ENCODE data around the gene HBS1L. TPM values are rescaled to one million over a fixed set of nuclear protein-coding genes. Genes with fewer than 3 reads are reported as not detected.

HBS1L gene
- total and polyA plus RNA-seq, 2 donors = 49.4 to 133 TPM

- H3K36me3 ChIP-seq (ENCODE audit: control insufficient read depth in 2 of 2, insufficient read depth in 2 of 2, low read length in 1 of 2) = no peaks in the 10 kb centered on the region
- H3K4me3 ChIP-seq (ENCODE audit: low read length in 2 of 2) = no peak overlapping the region
- no peaks in the 10 kb centered on the region for H3K9me3 ChIP-seq (ENCODE audit: control insufficient read depth in 2 of 2, insufficient read depth in 1 of 2, low read length in 1 of 2)
- no peaks in the 10 kb centered on the region for H3K27me3 ChIP-seq (ENCODE audit: control insufficient read depth in 2 of 2, insufficient read depth in 1 of 2, low read length in 1 of 2)
- no peak overlapping the region for H3K27ac ChIP-seq (ENCODE audit: low read depth in 1 of 2, low read length in 1 of 2)
- WGBS = 96% methylated on average over 1 of the region's 1 CpG
- H3K4me1 ChIP-seq (ENCODE audit: control insufficient read depth in 2 of 2, insufficient read depth in 2 of 2, low read length in 2 of 2) = peaks cover 6 to 9% of the 10 kb centered on the region in 2 donors
- no peak for DNase-seq (ENCODE audit: low read depth in 6 of 9, low spot score in 9 of 9)
Observed at GRCh38 chr6:135018941-135019340, 35.7 kb downstream of the HBS1L start.

- H3K27ac ChIP-seq (ENCODE audit: low read depth in 1 of 2, low read length in 1 of 2) = no peak overlapping the region
- H3K36me3 ChIP-seq (ENCODE audit: control insufficient read depth in 2 of 2, insufficient read depth in 2 of 2, low read length in 1 of 2) = no peaks in the 10 kb centered on the region
- H3K27me3 ChIP-seq (ENCODE audit: control insufficient read depth in 2 of 2, insufficient read depth in 1 of 2, low read length in 1 of 2) = no peaks in the 10 kb centered on the region
- WGBS = 69% methylated on average over 2 of the region's 2 CpGs
- peaks cover 11 to 13% of the 10 kb centered on the region in 2 donors for H3K4me1 ChIP-seq (ENCODE audit: control insufficient read depth in 2 of 2, insufficient read depth in 2 of 2, low read length in 2 of 2)
- no peak for DNase-seq (ENCODE audit: low read depth in 6 of 9, low spot score in 9 of 9)
- H3K9me3 ChIP-seq (ENCODE audit: control insufficient read depth in 2 of 2, insufficient read depth in 1 of 2, low read length in 1 of 2) = no peaks in the 10 kb centered on the region
- H3K4me3 ChIP-seq (ENCODE audit: low read length in 2 of 2) = no peak overlapping the region
Observed at GRCh38 chr6:135018052-135018451, 36.6 kb downstream of the HBS1L start.

- WGBS = 29% methylated on average over 4 of the region's 4 CpGs
- Histone ChIP-seq H3K4me1 (ENCODE audit: control insufficient read depth in 2 of 2, insufficient read depth in 2 of 2, low read length in 2 of 2) (peaks cover 14 to 17% of the 10 kb centered on the region in 2 donors), H3K4me3 (ENCODE audit: low read length in 2 of 2) (no peak overlapping the region), H3K27me3 (ENCODE audit: control insufficient read depth in 2 of 2, insufficient read depth in 1 of 2, low read length in 1 of 2) (no peaks in the 10 kb centered on the region), H3K27ac (ENCODE audit: low read depth in 1 of 2, low read length in 1 of 2) (peak overlapping the region; percentile 58 to 77), H3K9me3 (ENCODE audit: control insufficient read depth in 2 of 2, insufficient read depth in 1 of 2, low read length in 1 of 2) (no peaks in the 10 kb centered on the region), H3K36me3 (ENCODE audit: control insufficient read depth in 2 of 2, insufficient read depth in 2 of 2, low read length in 1 of 2) (peaks cover 0 to 6% of the 10 kb centered on the region in 2 donors)
- peak; percentile 11 to 77 (median 41) for DNase-seq (ENCODE audit: low read depth in 6 of 9, low spot score in 9 of 9)
Observed at GRCh38 chr6:135014353-135014832, 40.2 kb downstream of the HBS1L start.

- Histone ChIP-seq H3K27me3 (ENCODE audit: control insufficient read depth in 2 of 2, insufficient read depth in 1 of 2, low read length in 1 of 2) (no peaks in the 10 kb centered on the region), H3K4me3 (ENCODE audit: low read length in 2 of 2) (no peak overlapping the region), H3K9me3 (ENCODE audit: control insufficient read depth in 2 of 2, insufficient read depth in 1 of 2, low read length in 1 of 2) (no peaks in the 10 kb centered on the region), H3K36me3 (ENCODE audit: control insufficient read depth in 2 of 2, insufficient read depth in 2 of 2, low read length in 1 of 2) (peaks cover 0 to 12% of the 10 kb centered on the region in 2 donors), H3K27ac (ENCODE audit: low read depth in 1 of 2, low read length in 1 of 2) (peak overlapping the region; percentile 1 to 33), H3K4me1 (ENCODE audit: control insufficient read depth in 2 of 2, insufficient read depth in 2 of 2, low read length in 2 of 2) (peaks cover 14 to 17% of the 10 kb centered on the region in 2 donors)
- no peak for DNase-seq (ENCODE audit: low read depth in 6 of 9, low spot score in 9 of 9)
- 95% methylated on average over 3 of the region's 3 CpGs for WGBS
Observed at GRCh38 chr6:135013211-135013610, 41.4 kb downstream of the HBS1L start.

- H3K4me1 ChIP-seq (ENCODE audit: control insufficient read depth in 2 of 2, insufficient read depth in 2 of 2, low read length in 2 of 2) = peaks cover 14 to 17% of the 10 kb centered on the region in 2 donors
- H3K36me3 ChIP-seq (ENCODE audit: control insufficient read depth in 2 of 2, insufficient read depth in 2 of 2, low read length in 1 of 2) = peaks cover 0 to 12% of the 10 kb centered on the region in 2 donors
- H3K9me3 ChIP-seq (ENCODE audit: control insufficient read depth in 2 of 2, insufficient read depth in 1 of 2, low read length in 1 of 2) = no peaks in the 10 kb centered on the region
- H3K4me3 ChIP-seq (ENCODE audit: low read length in 2 of 2) = no peak overlapping the region
- peak overlapping the region in 1 of 2 donors; percentile 33 for H3K27ac ChIP-seq (ENCODE audit: low read depth in 1 of 2, low read length in 1 of 2)
- DNase-seq (ENCODE audit: low read depth in 6 of 9, low spot score in 9 of 9) = no peak
- H3K27me3 ChIP-seq (ENCODE audit: control insufficient read depth in 2 of 2, insufficient read depth in 1 of 2, low read length in 1 of 2) = no peaks in the 10 kb centered on the region
Observed at GRCh38 chr6:135012764-135013163, 41.9 kb downstream of the HBS1L start.

- no peak for DNase-seq (ENCODE audit: low read depth in 6 of 9, low spot score in 9 of 9)
- H3K4me3 ChIP-seq (ENCODE audit: low read length in 2 of 2) = no peak overlapping the region
- WGBS = 97% methylated on average over 2 of the region's 2 CpGs
- no peak overlapping the region for H3K27ac ChIP-seq (ENCODE audit: low read depth in 1 of 2, low read length in 1 of 2)
- H3K27me3 ChIP-seq (ENCODE audit: control insufficient read depth in 2 of 2, insufficient read depth in 1 of 2, low read length in 1 of 2) = no peaks in the 10 kb centered on the region
- no peaks in the 10 kb centered on the region for H3K9me3 ChIP-seq (ENCODE audit: control insufficient read depth in 2 of 2, insufficient read depth in 1 of 2, low read length in 1 of 2)
- peaks cover 14 to 17% of the 10 kb centered on the region in 2 donors for H3K4me1 ChIP-seq (ENCODE audit: control insufficient read depth in 2 of 2, insufficient read depth in 2 of 2, low read length in 2 of 2)
- peaks cover 0 to 12% of the 10 kb centered on the region in 2 donors for H3K36me3 ChIP-seq (ENCODE audit: control insufficient read depth in 2 of 2, insufficient read depth in 2 of 2, low read length in 1 of 2)
Observed at GRCh38 chr6:135012349-135012748, 42.3 kb downstream of the HBS1L start.

- WGBS = 96% methylated on average over 1 of the region's 1 CpG
- H3K27ac ChIP-seq (ENCODE audit: low read depth in 1 of 2, low read length in 1 of 2) = no peak overlapping the region
- no peak for DNase-seq (ENCODE audit: low read depth in 6 of 9, low spot score in 9 of 9)
- H3K4me3 ChIP-seq (ENCODE audit: low read length in 2 of 2) = no peak overlapping the region
- no peaks in the 10 kb centered on the region for H3K27me3 ChIP-seq (ENCODE audit: control insufficient read depth in 2 of 2, insufficient read depth in 1 of 2, low read length in 1 of 2)
- peaks cover 8 to 10% of the 10 kb centered on the region in 2 donors for H3K4me1 ChIP-seq (ENCODE audit: control insufficient read depth in 2 of 2, insufficient read depth in 2 of 2, low read length in 2 of 2)
- H3K36me3 ChIP-seq (ENCODE audit: control insufficient read depth in 2 of 2, insufficient read depth in 2 of 2, low read length in 1 of 2) = peaks cover 0 to 16% of the 10 kb centered on the region in 2 donors
- no peaks in the 10 kb centered on the region for H3K9me3 ChIP-seq (ENCODE audit: control insufficient read depth in 2 of 2, insufficient read depth in 1 of 2, low read length in 1 of 2)
Observed at GRCh38 chr6:135008941-135009290, 45.7 kb downstream of the HBS1L start.

- no peaks in the 10 kb centered on the region for H3K27me3 ChIP-seq (ENCODE audit: control insufficient read depth in 2 of 2, insufficient read depth in 1 of 2, low read length in 1 of 2)
- DNase-seq (ENCODE audit: low read depth in 6 of 9, low spot score in 9 of 9) = no peak
- peaks cover 5 to 8% of the 10 kb centered on the region in 2 donors for H3K4me1 ChIP-seq (ENCODE audit: control insufficient read depth in 2 of 2, insufficient read depth in 2 of 2, low read length in 2 of 2)
- no peak overlapping the region for H3K4me3 ChIP-seq (ENCODE audit: low read length in 2 of 2)
- H3K9me3 ChIP-seq (ENCODE audit: control insufficient read depth in 2 of 2, insufficient read depth in 1 of 2, low read length in 1 of 2) = no peaks in the 10 kb centered on the region
- H3K36me3 ChIP-seq (ENCODE audit: control insufficient read depth in 2 of 2, insufficient read depth in 2 of 2, low read length in 1 of 2) = peaks cover 0 to 16% of the 10 kb centered on the region in 2 donors
- WGBS = 79% methylated on average over 6 of the region's 6 CpGs
- H3K27ac ChIP-seq (ENCODE audit: low read depth in 1 of 2, low read length in 1 of 2) = no peak overlapping the region
Observed at GRCh38 chr6:135008072-135008940, 46.3 kb downstream of the HBS1L start.

GRCh38 chr6:135006386-135006914 is 48.2 kb downstream of the HBS1L start:
- DNase-seq (ENCODE audit: low read depth in 6 of 9, low spot score in 9 of 9) = no peak
- peaks cover 0 to 15% of the 10 kb centered on the region in 2 donors for H3K36me3 ChIP-seq (ENCODE audit: control insufficient read depth in 2 of 2, insufficient read depth in 2 of 2, low read length in 1 of 2)
- 95% methylated on average over 3 of the region's 3 CpGs for WGBS
- H3K4me3 ChIP-seq (ENCODE audit: low read length in 2 of 2) = no peak overlapping the region
- peak overlapping the region in 1 of 2 donors; percentile 26 for H3K27ac ChIP-seq (ENCODE audit: low read depth in 1 of 2, low read length in 1 of 2)
- H3K9me3 ChIP-seq (ENCODE audit: control insufficient read depth in 2 of 2, insufficient read depth in 1 of 2, low read length in 1 of 2) = no peaks in the 10 kb centered on the region
- no peaks in the 10 kb centered on the region for H3K4me1 ChIP-seq (ENCODE audit: control insufficient read depth in 2 of 2, insufficient read depth in 2 of 2, low read length in 2 of 2)
- no peaks in the 10 kb centered on the region for H3K27me3 ChIP-seq (ENCODE audit: control insufficient read depth in 2 of 2, insufficient read depth in 1 of 2, low read length in 1 of 2)
